Endodermal cell (in vitro differentiated cells): ENCODE measurements around the gene APOBEC3C. TPM values are rescaled to one million over a fixed set of nuclear protein-coding genes. Genes with fewer than 3 reads are reported as not detected.

ENCODE experiments used
- DNase-seq: peaks from one replicate; pipeline ENCODE4 v3.0.0-alpha.2; 2017
- H3K27ac ChIP-seq: 2 replicates; pipeline ENCODE4 v1.5.1; 2013; ENCODE audit warnings: mild to moderate bottlenecking, low read depth, low read length, moderate library complexity
- H3K27me3 ChIP-seq: 2 replicates; pipeline ENCODE4 v1.6.1; 2013; ENCODE audit warnings: mild to moderate bottlenecking, low read length, moderate library complexity; ENCODE audit not compliant: insufficient read depth, control insufficient read depth, poor library complexity, severe bottlenecking
- H3K36me3 ChIP-seq: 2 replicates; pipeline ENCODE4 v1.7.0; 2013; ENCODE audit warnings: mild to moderate bottlenecking, low read length, moderate library complexity; ENCODE audit not compliant: control insufficient read depth, insufficient read depth
- H3K4me1 ChIP-seq: one replicate; pipeline ENCODE4 v1.7.0; 2013; ENCODE audit warnings: low read length; ENCODE audit not compliant: control insufficient read depth, insufficient read depth
- H3K4me3 ChIP-seq: 2 replicates; pipeline ENCODE4 v1.5.1; 2013; ENCODE audit warnings: mild to moderate bottlenecking, low read length, moderate library complexity
- H3K9ac ChIP-seq: 2 replicates; pipeline ENCODE4 v1.6.1; 2013; ENCODE audit warnings: mild to moderate bottlenecking, low read length, moderate library complexity; ENCODE audit not compliant: poor library complexity, severe bottlenecking; ENCODE audit errors: extremely low read depth
- H3K9me3 ChIP-seq: 2 replicates; pipeline ENCODE4 v1.6.1; 2013; ENCODE audit warnings: mild to moderate bottlenecking, low read length, moderate library complexity; ENCODE audit not compliant: control insufficient read depth
- H3K27ac Mint-ChIP-seq: 2 replicates; pipeline ENCODE4 v1.8.0; 2020; ENCODE audit warnings: mixed read lengths
- H3K27me3 Mint-ChIP-seq: 2 replicates; pipeline ENCODE4 v1.8.0; 2021; ENCODE audit warnings: mild to moderate bottlenecking, mixed read lengths; ENCODE audit not compliant: insufficient read depth
- H3K36me3 Mint-ChIP-seq: 2 replicates; pipeline ENCODE4 v1.8.0; 2020; ENCODE audit warnings: low read depth, mixed read lengths
- H3K4me1 Mint-ChIP-seq: 2 replicates; pipeline ENCODE4 v1.8.0; 2020; ENCODE audit warnings: mixed read lengths
- H3K4me3 Mint-ChIP-seq: 2 replicates; pipeline ENCODE4 v1.8.0; 2020; ENCODE audit warnings: mild to moderate bottlenecking, moderate library complexity, mixed read lengths
- H3K9me3 Mint-ChIP-seq: 2 replicates; pipeline ENCODE4 v1.8.0; 2020; ENCODE audit warnings: mild to moderate bottlenecking, mixed read lengths
- WGBS, 2 experiments: methylation state at CpG; one replicate each; pipeline versions ENCODE4 v1.1.5 to v1.1.7; 2013; ENCODE audit warnings: missing lambda C conversion rate in 2 of 2, mixed read lengths in 1 of 2; ENCODE audit not compliant: insufficient coverage in 1 of 2, insufficient read length in 1 of 2; 5-methylcytosine and 5-hydroxymethylcytosine counted together
- total RNA-seq, 2 donors: library from RNA; stranded (reverse); fragmentation: NEBNext Ultra II Directional in 1 of 2; extraction: Animal tissue kit (Norgen Biotek cat#: 25700) in 1 of 2; gene quantifications; 2 replicates in 1 of 2; 3 replicates in 1 of 2; pipeline ENCODE4 v1.2.1, GENCODE V29; 2021
- TF ChIP-seq, protein P1 (sequence below): fragments of 200-600 bp; sonication (generic); conservative IDR thresholded peaks from 2 replicates; pipeline ENCODE4 v1.5.0; 2021; ENCODE audit warnings: antibody characterized with exemption, mild to moderate bottlenecking

APOBEC3C gene
- total RNA-seq, 2 donors from 2014 or later, result 26.1 to 27.4 TPM

DNA sequence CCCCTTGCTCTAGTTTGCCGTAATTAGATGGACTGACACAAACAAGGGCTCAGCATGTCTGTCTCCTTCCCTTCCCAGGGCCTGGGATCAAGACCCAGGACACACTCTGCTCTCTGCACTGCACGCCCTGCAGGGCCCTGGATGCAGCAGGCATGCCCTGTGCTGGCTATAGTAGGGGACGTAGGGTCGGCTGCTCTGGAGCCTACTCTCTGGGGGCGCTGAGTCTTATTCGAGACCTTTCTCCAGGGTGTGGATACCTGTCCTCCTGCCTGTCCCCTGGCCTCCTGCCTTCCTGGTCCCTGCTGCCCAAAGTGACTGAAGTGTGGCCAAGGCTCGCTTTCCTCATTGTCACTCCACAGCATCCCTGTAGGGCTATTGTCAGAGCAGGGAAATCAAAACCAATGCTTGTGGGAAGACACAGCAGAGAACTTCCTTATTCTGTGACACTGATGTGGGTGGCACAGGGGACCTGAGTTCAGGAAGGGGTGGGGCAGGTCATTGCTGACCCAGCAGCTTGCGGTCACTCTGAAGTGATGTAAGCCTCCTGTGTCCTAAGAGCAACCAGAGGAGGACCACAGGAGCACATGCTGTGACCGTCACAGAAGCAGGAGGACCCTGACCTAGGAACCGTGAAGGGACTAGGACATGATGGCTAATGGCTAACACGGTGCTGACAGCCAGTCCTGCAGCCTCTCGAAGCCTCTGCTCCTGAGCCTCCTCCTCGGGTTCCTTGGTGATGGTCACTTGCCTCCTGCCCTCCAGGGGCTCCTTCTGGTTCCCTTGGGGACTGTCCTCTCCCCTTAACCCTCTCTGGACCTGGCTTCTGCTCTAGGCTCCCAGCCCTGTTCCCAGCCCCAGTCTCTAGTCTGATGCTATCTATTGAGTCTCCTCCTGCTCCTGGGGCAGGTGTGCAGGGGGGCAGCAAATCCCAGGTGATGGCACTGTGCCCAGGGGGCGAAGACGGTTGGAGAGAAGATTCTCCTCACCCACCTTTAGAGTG, 46.3 kb upstream of the APOBEC3C start:
- no peaks in the 10 kb centered on the region for H3K36me3 ChIP-seq
- peaks cover 5% of the 10 kb centered on the region for H3K4me1 Mint-ChIP-seq
- H3K27me3 ChIP-seq, result no peaks in the 10 kb centered on the region
- TF ChIP-seq, protein P1, sequence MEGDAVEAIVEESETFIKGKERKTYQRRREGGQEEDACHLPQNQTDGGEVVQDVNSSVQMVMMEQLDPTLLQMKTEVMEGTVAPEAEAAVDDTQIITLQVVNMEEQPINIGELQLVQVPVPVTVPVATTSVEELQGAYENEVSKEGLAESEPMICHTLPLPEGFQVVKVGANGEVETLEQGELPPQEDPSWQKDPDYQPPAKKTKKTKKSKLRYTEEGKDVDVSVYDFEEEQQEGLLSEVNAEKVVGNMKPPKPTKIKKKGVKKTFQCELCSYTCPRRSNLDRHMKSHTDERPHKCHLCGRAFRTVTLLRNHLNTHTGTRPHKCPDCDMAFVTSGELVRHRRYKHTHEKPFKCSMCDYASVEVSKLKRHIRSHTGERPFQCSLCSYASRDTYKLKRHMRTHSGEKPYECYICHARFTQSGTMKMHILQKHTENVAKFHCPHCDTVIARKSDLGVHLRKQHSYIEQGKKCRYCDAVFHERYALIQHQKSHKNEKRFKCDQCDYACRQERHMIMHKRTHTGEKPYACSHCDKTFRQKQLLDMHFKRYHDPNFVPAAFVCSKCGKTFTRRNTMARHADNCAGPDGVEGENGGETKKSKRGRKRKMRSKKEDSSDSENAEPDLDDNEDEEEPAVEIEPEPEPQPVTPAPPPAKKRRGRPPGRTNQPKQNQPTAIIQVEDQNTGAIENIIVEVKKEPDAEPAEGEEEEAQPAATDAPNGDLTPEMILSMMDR, result no peak
- no peak overlapping the region for H3K9ac ChIP-seq
- no peaks in the 10 kb centered on the region for H3K9me3 ChIP-seq
- no peak overlapping the region for H3K4me3 ChIP-seq
- H3K9me3 Mint-ChIP-seq, result no peaks in the 10 kb centered on the region
- no peaks in the 10 kb centered on the region for H3K36me3 Mint-ChIP-seq
- 85 to 88% methylated on average over 7 to 15 of the region's 15 CpGs for WGBS, 2 experiments
- H3K4me1 ChIP-seq, result peaks cover 6% of the 10 kb centered on the region
- H3K27me3 Mint-ChIP-seq, result peaks cover 13% of the 10 kb centered on the region
- no peak overlapping the region for H3K4me3 Mint-ChIP-seq
- DNase-seq, result no peak
- H3K27ac Mint-ChIP-seq, result no peak overlapping the region
- H3K27ac ChIP-seq, result no peak overlapping the region

GRCh38 chr22:38968801-38969200, 45.3 kb upstream of the APOBEC3C start:
- Histone ChIP-seq H3K27me3 (no peaks in the 10 kb centered on the region), H3K4me3 (no peak overlapping the region), H3K36me3 (no peaks in the 10 kb centered on the region), H3K4me1 (peaks cover 6% of the 10 kb centered on the region), H3K9me3 (no peaks in the 10 kb centered on the region), H3K27ac (no peak overlapping the region), H3K9ac (no peak overlapping the region)
- H3K4me1 Mint-ChIP-seq, result peaks cover 5% of the 10 kb centered on the region
- H3K36me3 Mint-ChIP-seq, result no peaks in the 10 kb centered on the region
- TF ChIP-seq, protein P1, result no peak
- H3K27me3 Mint-ChIP-seq, result peaks cover 13% of the 10 kb centered on the region
- H3K4me3 Mint-ChIP-seq, result no peak overlapping the region
- WGBS, 2 experiments, result 85% methylated on average over 9 to 11 of the region's 11 CpGs
- no peaks in the 10 kb centered on the region for H3K9me3 Mint-ChIP-seq
- no peak for DNase-seq
- H3K27ac Mint-ChIP-seq, result no peak overlapping the region

- 88 to 90% methylated on average over 5 to 8 of the region's 8 CpGs for WGBS, 2 experiments
- TF ChIP-seq, protein P1, result no peak
These were observed 43.5 kb upstream of the APOBEC3C start for GRCh38 chr22:38970551-38970950.

More at GRCh38 chr22:38970551-38970950, 43.5 kb upstream of the APOBEC3C start:
- no peak for DNase-seq
- Mint-ChIP-seq H3K27me3 (peaks cover 13% of the 10 kb centered on the region), H3K27ac (no peak overlapping the region), H3K4me1 (peaks cover 4% of the 10 kb centered on the region), H3K36me3 (no peaks in the 10 kb centered on the region), H3K9me3 (peaks cover 9% of the 10 kb centered on the region), H3K4me3 (no peak overlapping the region)
- H3K9ac ChIP-seq, result no peak overlapping the region
- H3K9me3 ChIP-seq, result peaks cover under 1% of the 10 kb centered on the region
- no peaks in the 10 kb centered on the region for H3K27me3 ChIP-seq
- no peaks in the 10 kb centered on the region for H3K36me3 ChIP-seq
- H3K4me1 ChIP-seq, result peaks cover 6% of the 10 kb centered on the region
- no peak overlapping the region for H3K4me3 ChIP-seq
- H3K27ac ChIP-seq, result no peak overlapping the region
